Smooth muscle cell (in vitro differentiated cells): ENCODE measurements around the gene NBPF3. TPM values are rescaled to one million over a fixed set of nuclear protein-coding genes. Genes with fewer than 3 reads are reported as not detected.

ENCODE experiments used
- DNase-seq: peaks from one replicate; lab custom pipeline; 2025; ENCODE audit not compliant: unreplicated experiment; lab: John Stamatoyannopoulos, UW
- H2AFZ ChIP-seq: fragments of 200-600 bp; sonication (generic); 2 replicates; pipeline ENCODE4 v1.6.0; 2016; ENCODE audit warnings: antibody characterized with exemption, low read depth, mild to moderate bottlenecking
- H3F3A ChIP-seq: fragments of 200-600 bp; sonication (generic); 2 replicates; pipeline ENCODE4 v1.6.0; 2017; ENCODE audit warnings: antibody characterized with exemption, low read depth
- H3K27ac ChIP-seq: fragments of 200-600 bp; sonication (generic); 2 replicates; pipeline ENCODE4 v1.5.1; 2016; ENCODE audit warnings: low read depth, mild to moderate bottlenecking
- H3K27me3 ChIP-seq: fragments of 200-600 bp; sonication (generic); 2 replicates; pipeline ENCODE4 v1.6.1; 2016; ENCODE audit warnings: low read depth, mild to moderate bottlenecking
- H3K36me3 ChIP-seq: fragments of 200-600 bp; sonication (generic); 2 replicates; pipeline ENCODE4 v1.5.1; 2016; ENCODE audit warnings: low read depth
- H3K4me1 ChIP-seq: fragments of 200-600 bp; sonication (generic); 2 replicates; pipeline ENCODE4 v1.5.1; 2016; ENCODE audit warnings: low read depth
- H3K4me2 ChIP-seq: fragments of 200-600 bp; sonication (generic); 2 replicates; pipeline ENCODE4 v1.6.0; 2016; ENCODE audit warnings: mild to moderate bottlenecking
- H3K4me3 ChIP-seq: fragments of 200-600 bp; sonication (generic); 2 replicates; pipeline ENCODE4 v1.5.1; 2016; ENCODE audit warnings: mild to moderate bottlenecking
- H3K79me2 ChIP-seq: fragments of 200-600 bp; sonication (generic); 2 replicates; pipeline ENCODE4 v1.6.0; 2016; ENCODE audit warnings: low read depth, mild to moderate bottlenecking
- H3K9ac ChIP-seq: fragments of 200-600 bp; sonication (generic); 2 replicates; pipeline ENCODE4 v1.6.0; 2016; ENCODE audit warnings: low read depth
- H3K9me3 ChIP-seq: fragments of 200-600 bp; sonication (generic); replicated peaks from 2 replicates; pipeline ENCODE4 v1.5.1; 2016; ENCODE audit warnings: low read depth
- H4K20me1 ChIP-seq: fragments of 200-600 bp; sonication (generic); 2 replicates; pipeline ENCODE4 v1.6.0; 2016; ENCODE audit warnings: low read depth
- CTCF ChIP-seq: fragments of 200-600 bp; sonication (generic); IDR thresholded peaks from 2 replicates; pipeline ENCODE4 v1.5.1; 2017; ENCODE audit warnings: borderline replicate concordance, mild to moderate bottlenecking, antibody characterized with exemption; ENCODE audit not compliant: insufficient read depth, poor library complexity, severe bottlenecking
- WGBS: methylation state at CpG from one replicate; pipeline ENCODE4 v1.1.7; 2016; ENCODE audit warnings: low lambda C conversion rate; 5-methylcytosine and 5-hydroxymethylcytosine counted together
- polyA plus RNA-seq: library from polyadenylated mRNA; unstranded; fragments of >200 nt; fragmentation: Nextera tagmentation; extraction: Ambion mirVana; gene quantifications from 2 replicates; pipeline ENCODE4 v1.2.1, GENCODE V29; 2016
- total RNA-seq: library from RNA; depleted of rRNA; stranded (reverse); fragments of >200 nt; gene quantifications from 2 replicates; pipeline ENCODE4 v1.2.3, GENCODE V29; 2014

NBPF3 gene
- total and polyA plus RNA-seq, 2 experiments from 2014 or later: 7.5 to 11.0 TPM

GRCh38 chr1:21509351-21510112 lies 69.6 kb downstream of the NBPF3 start, which contains the start of gene ALPL:
TSS of gene ALPL (plus strand) at chr1:21509423. CDS start at chr1:21554082, 44,659 bp downstream.
- H2AFZ ChIP-seq: peak within 1 kb of the TSS; percentile 90
- 4% methylated on average over 52 of the region's 67 CpGs for WGBS
- no peaks in the 10 kb centered on the region for H3K36me3 ChIP-seq
- H3K9me3 ChIP-seq: no peaks in the 10 kb centered on the region
- TF ChIP-seq CTCF: no peak
- peaks cover 15% of the 10 kb centered on the region for H3F3A ChIP-seq
- peaks cover 20% of the 10 kb centered on the region for H3K27me3 ChIP-seq
- H4K20me1 ChIP-seq: no peaks in the 10 kb centered on the region
- peak within 1 kb of the TSS; percentile 93 for H3K4me2 ChIP-seq
- no peak for DNase-seq
- no peak within 1 kb of the TSS for H3K9ac ChIP-seq
- H3K79me2 ChIP-seq: no peaks in the 10 kb centered on the region
- peaks cover 19% of the 10 kb centered on the region for H3K4me1 ChIP-seq
- H3K27ac ChIP-seq: no peak within 1 kb of the TSS
- peak within 1 kb of the TSS; percentile 44 for H3K4me3 ChIP-seq

GRCh38 chr1:21510113-21510493 lies 70.2 kb downstream of the NBPF3 start:
- Histone ChIP-seq H3K4me2 (no peak overlapping the region), H3K4me1 (peaks cover 19% of the 10 kb centered on the region), H4K20me1 (no peaks in the 10 kb centered on the region), H3K36me3 (no peaks in the 10 kb centered on the region), H3K9me3 (no peaks in the 10 kb centered on the region), H3K79me2 (no peaks in the 10 kb centered on the region), H3F3A (peaks cover 15% of the 10 kb centered on the region), H3K9ac (no peak overlapping the region), H3K4me3 (no peak overlapping the region), H2AFZ (no peak overlapping the region), H3K27ac (no peak overlapping the region), H3K27me3 (peaks cover 20% of the 10 kb centered on the region)
- 43% methylated on average over 12 of the region's 12 CpGs for WGBS
- DNase-seq: no peak
- no peak for TF ChIP-seq CTCF

- H3K4me3 ChIP-seq: no peak overlapping the region
- TF ChIP-seq CTCF: no peak
- no peaks in the 10 kb centered on the region for H3K79me2 ChIP-seq
- DNase-seq: no peak
- H3K27me3 ChIP-seq: peaks cover 20% of the 10 kb centered on the region
- H3K4me1 ChIP-seq: peaks cover 19% of the 10 kb centered on the region
- no peak overlapping the region for H3K4me2 ChIP-seq
- WGBS: 89% methylated on average over 9 of the region's 9 CpGs
- no peaks in the 10 kb centered on the region for H3K9me3 ChIP-seq
- H3K27ac ChIP-seq: no peak overlapping the region
- H4K20me1 ChIP-seq: no peaks in the 10 kb centered on the region
- no peak overlapping the region for H3K9ac ChIP-seq
- no peaks in the 10 kb centered on the region for H3K36me3 ChIP-seq
- peaks cover 15% of the 10 kb centered on the region for H3F3A ChIP-seq
- H2AFZ ChIP-seq: no peak overlapping the region
Observed at GRCh38 chr1:21510885-21511578, 71.1 kb downstream of the NBPF3 start.
